LNCaP clone FGC (cell line): Measurements from ENCODE around the gene F12.

ENCODE experiments used
- DNase-seq: peaks from one replicate; pipeline ENCODE4 v3.0.0-alpha.2; 2011; ENCODE audit warnings: low read depth
- H3K4me3 ChIP-seq: 2 replicates; pipeline ENCODE4 v1.5.1; 2011; ENCODE audit warnings: mild to moderate bottlenecking, low read depth, low read length, control low read depth
- TF ChIP-seq, protein P1 (sequence below): IDR thresholded peaks from 2 replicates; pipeline ENCODE4 v1.5.1; 2012; ENCODE audit warnings: mild to moderate bottlenecking; ENCODE audit not compliant: control insufficient read depth, insufficient read depth; ENCODE audit errors: extremely low read depth

Gene F12

DNA sequence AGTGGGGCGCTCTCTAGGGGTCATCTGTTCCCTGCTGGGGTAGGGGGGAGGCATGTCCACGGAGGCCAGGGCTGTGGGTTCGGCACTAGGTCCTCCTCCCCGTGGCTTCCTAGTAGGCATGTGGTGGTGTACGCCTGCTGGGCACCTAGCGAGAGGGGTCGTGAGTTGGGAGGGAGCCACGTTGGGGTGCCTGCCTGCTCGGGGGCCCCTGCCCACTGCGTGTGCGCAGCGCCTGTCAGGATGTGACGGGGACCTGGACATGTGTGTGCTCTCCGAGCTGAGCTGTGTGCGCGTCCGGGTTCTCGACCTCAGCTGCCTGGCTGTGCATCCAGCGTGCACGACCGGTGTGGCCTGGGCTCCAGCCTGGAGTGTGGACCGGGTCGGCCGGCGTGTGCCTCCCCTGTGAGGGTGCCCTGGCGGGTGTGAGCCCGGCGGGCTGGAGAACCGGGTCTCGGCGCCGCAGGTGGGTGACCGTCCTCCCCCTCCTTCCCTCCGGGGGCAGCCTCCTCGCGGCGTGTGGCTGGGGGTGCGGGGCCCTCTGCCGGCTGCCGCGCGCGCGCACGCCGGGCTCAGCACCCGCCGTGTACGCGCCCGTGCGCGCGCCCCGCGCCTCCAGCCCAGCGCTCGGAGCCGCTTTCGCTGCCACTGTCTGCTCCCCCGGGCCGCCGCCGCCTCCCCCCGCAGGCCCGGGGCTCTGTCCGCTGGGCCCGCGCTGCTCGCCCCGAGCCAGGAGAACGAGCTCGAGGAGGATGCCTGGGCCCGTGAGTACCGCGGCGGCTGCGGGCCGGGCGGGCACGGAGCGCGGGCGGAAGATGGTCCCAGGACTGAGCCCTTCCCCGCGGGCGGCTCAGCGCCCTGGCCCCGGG lies 37.1 kb upstream of the F12 start, which contains the start of gene PRR7:
Gene PRR7 (plus strand): TSS at position 615 of the 866 bp plus-strand sequence. CDS start 8,254 bp downstream, outside the sequence.
- TF ChIP-seq, protein P1, sequence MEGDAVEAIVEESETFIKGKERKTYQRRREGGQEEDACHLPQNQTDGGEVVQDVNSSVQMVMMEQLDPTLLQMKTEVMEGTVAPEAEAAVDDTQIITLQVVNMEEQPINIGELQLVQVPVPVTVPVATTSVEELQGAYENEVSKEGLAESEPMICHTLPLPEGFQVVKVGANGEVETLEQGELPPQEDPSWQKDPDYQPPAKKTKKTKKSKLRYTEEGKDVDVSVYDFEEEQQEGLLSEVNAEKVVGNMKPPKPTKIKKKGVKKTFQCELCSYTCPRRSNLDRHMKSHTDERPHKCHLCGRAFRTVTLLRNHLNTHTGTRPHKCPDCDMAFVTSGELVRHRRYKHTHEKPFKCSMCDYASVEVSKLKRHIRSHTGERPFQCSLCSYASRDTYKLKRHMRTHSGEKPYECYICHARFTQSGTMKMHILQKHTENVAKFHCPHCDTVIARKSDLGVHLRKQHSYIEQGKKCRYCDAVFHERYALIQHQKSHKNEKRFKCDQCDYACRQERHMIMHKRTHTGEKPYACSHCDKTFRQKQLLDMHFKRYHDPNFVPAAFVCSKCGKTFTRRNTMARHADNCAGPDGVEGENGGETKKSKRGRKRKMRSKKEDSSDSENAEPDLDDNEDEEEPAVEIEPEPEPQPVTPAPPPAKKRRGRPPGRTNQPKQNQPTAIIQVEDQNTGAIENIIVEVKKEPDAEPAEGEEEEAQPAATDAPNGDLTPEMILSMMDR: peak; percentile 20
- DNase-seq: no peak

DNA sequence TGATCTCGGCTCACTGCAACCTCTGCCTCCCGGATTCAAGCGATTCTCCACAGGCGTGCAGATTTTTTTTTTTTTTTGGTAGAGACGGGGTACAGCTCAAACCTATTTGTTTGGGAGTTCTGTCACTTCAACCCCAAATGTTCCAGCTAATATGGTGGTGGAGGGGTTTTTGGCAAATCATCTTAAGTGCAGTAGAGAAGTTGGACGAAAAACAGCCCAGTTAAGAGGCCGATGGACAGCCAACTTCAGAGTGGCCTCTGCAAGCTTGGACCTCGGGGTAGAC lies 36.5 kb upstream of the F12 start:
- H3K4me3 ChIP-seq: peak overlapping the region; percentile 55
- TF ChIP-seq, protein P1: no peak
- no peak for DNase-seq

More for the DNA sequence above, 37.1 kb upstream of the F12 start, which contains the start of gene PRR7:
- H3K4me3 ChIP-seq: peak within 1 kb of the TSS; percentile 55

DNA sequence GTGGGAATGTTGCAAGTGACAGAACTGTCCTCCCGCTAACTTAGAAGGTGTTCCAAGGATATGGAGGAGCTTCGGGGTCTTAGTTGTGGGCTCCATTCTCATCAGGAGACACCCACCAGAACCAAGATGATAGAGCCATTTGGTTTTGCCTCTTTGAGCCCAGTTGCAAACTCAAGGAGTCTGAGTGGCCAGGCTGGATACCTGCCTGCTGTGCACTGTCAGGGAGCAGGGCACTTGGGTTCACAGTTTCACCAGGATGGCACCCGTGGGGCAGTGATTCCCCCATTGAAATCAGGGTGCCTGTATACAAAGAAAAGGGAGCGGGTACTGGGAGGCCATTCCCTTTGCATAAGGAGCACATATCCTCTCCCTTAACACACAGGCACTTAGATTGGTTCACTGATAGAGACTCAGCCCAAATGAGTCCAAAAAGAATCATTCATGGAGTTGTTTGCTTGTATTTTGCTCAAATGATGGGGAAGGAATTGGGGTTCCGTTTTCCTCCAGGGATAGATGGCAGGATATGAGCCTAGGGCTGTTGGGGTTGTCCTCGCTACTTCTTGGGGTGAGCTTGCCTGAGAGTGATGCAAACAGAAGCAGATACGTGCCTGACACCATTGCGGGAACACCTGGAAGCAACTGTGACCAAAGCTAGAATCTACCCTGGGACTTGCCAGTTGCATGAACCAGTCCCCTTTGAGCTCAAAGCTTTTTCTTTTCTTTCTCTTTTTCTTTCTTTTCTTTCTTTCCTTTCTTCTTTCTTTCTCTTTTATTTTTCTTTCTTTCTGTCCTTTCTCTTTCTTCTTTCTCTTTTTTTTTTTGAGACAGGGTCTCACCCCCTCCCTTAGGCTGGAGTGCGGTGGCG lies 35.9 kb upstream of the F12 start:
- TF ChIP-seq, protein P1: no peak
- H3K4me3 ChIP-seq: no peak overlapping the region
- no peak for DNase-seq

DNA sequence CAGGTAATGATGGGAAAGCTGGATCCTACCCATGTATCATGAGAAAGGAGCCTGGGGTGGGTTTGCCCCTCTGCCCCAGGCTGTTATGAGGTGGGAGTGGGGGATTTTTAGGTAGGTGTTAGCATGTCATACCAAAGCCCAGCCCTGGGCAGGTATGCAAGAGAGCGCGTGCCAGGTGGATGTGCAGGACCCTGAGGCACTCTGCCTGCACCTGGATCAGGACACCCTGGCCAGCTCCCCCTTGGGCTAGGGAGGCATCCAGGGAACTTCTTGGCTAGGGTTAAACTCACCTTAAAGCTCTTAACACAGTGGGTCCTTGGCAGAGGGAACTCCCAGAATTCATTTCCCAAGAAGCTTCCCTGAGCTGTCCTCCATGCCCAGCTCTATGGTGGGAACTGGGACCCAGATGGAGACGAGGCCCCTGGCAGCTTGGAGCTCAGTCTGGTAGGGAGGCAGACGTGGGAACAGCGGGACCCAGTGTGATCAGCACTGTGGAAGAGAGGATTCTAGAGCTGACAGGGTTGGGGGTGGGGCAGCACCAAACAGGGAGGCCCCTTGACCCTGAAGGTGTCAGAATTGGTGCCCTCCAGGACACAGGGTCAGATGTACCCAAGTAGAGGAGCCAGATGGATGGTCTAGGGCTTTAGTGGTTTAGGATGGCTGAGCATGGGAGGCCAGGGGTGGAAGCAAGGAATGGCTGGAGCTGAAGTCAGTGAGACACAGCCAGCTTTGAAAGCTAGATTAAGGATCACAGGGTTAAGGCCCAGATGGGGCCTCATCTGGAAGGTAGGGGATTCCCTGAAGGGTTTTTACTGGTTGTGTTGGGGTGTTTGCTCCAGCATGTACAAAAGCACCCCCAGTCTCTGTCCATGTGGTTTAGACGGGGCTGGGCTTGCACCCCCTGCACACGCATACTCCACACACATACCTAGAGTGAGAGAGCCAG lies 35.0 kb upstream of the F12 start:
- TF ChIP-seq, protein P1: no peak
- no peak for DNase-seq
- no peak overlapping the region for H3K4me3 ChIP-seq

DNA sequence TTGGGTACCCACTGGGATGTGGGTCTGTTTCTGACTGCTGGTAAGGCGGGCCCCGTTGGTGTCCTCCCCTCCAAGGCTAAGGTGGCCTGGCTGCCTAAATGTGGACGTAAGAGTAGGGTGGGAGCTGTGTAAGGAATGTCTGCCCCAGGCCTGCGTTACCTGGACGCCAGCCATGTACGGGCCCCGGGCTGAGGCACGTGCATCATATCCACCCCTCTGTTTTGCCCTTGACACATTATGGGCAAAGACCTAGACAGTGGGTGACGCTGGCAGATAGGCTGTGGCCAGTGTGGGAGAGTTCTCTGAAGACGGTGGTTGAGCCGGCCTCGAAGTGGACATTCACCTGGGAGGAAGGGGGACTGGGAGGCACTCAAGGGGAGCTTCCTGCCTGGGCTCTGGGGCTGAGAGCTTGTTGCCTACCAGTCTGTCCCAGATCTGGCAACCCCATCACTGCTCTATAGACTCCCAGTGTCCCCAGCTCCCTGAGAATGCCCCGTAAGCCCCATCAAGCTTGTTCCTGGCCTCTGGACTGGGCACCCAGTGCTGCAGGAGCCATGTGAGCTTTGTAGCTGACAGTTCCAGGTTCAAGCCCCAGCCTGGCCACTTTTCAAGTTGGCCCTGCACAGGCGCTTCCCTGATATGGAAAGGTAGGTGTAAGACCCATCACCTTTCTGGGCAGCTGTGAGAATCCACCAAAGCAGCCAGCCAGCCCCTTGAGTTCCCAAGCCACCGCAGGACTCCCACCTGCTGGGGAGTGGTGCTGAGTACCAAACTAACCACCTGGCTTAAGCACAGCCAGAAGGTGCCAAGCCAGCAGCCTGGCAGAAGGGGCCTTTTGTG lies 34.0 kb upstream of the F12 start:
- TF ChIP-seq, protein P1: no peak
- no peak for DNase-seq
- no peak overlapping the region for H3K4me3 ChIP-seq
